Stimulated activated naive B cell treated with anti-CD40 and anti-IgM and Interleukin-4, amounts not matched to agents 10 μg/mL and 1 μg/mL and 100 μg/mL, for 72 hours (primary cell): ENCODE data around the gene SHLD3.
"Not testable (repeated sequence)": the region's sequence is repeated elsewhere in the genome, so short reads cannot be mapped to it uniquely, and the experiment has no call there.

ENCODE experiments used
- ATAC-seq, 2 donors: fragments of 150-1000 bp; cut with Tn5 transposase; replicated peaks; 2 replicates each; pipeline ENCODE4 v1.10.0; 2021; ENCODE audit warnings: moderate library complexity in 1 of 2
- DNase-seq: peaks from one replicate; pipeline ENCODE4 v3.0.0; 2021
- H3K27ac Mint-ChIP-seq: one replicate; pipeline ENCODE4 v1.8.0; 2022; ENCODE audit warnings: mild to moderate bottlenecking, mixed read lengths
- H3K27me3 Mint-ChIP-seq, 2 donors: one replicate each; pipeline ENCODE4 v1.8.0; 2022; ENCODE audit warnings: mixed read lengths in 2 of 2
- H3K36me3 Mint-ChIP-seq, 2 donors: one replicate each; pipeline ENCODE4 v1.8.0; 2022; ENCODE audit warnings: mixed read lengths in 2 of 2, mild to moderate bottlenecking in 1 of 2
- H3K4me1 Mint-ChIP-seq, 2 donors: one replicate each; pipeline ENCODE4 v1.8.0; 2022; ENCODE audit warnings: mixed read lengths in 2 of 2, mild to moderate bottlenecking in 1 of 2
- H3K4me3 Mint-ChIP-seq, 2 donors: one replicate each; pipeline ENCODE4 v1.8.0; 2022; ENCODE audit warnings: mild to moderate bottlenecking in 2 of 2, mixed read lengths in 2 of 2, moderate library complexity in 1 of 2
- H3K9me3 Mint-ChIP-seq, 2 donors: one replicate each; pipeline ENCODE4 v1.8.0; 2022; ENCODE audit warnings: mixed read lengths in 2 of 2, mild to moderate bottlenecking in 1 of 2

The SHLD3 gene, protein sequence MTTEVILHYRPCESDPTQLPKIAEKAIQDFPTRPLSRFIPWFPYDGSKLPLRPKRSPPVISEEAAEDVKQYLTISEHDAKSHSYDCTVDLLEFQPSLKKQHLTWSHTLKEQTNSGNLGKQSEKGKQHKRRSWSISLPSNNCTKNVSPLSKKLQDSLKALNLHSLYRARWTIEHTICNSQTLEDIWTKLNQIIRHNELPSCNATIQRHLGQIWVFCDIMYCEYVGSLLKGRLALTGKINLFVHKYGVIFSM

GRCh38 chr5:65624571-65625555, at the start of gene SHLD3, which contains the start of gene TRAPPC13:
Gene SHLD3 (plus strand): TSS chr5:65625027. CDS start chr5:65629588, 4,561 bp downstream.
Gene TRAPPC13 (plus strand): TSS chr5:65625027. CDS start chr5:65625061, 34 bp downstream.
- DNase-seq (peak; percentile 81), ATAC-seq (peak; percentile 78 to 84)
- Mint-ChIP-seq H3K27ac (peak within 1 kb of the TSS; percentile 99), H3K36me3 (peaks cover 6 to 9% of the 10 kb centered on the region in 2 donors), H3K4me1 (peaks cover 11 to 27% of the 10 kb centered on the region in 2 donors), H3K9me3 (no peaks in the 10 kb centered on the region), H3K4me3 (peak within 1 kb of the TSS; percentile 97 to 99), H3K27me3 (no peaks in the 10 kb centered on the region)

GRCh38 chr5:65577141-65577540, 47.7 kb upstream of the SHLD3 start:
- DNase-seq (no peak), ATAC-seq (no peak)
- peaks cover 27 to 49% of the 10 kb centered on the region in 2 donors for H3K36me3 Mint-ChIP-seq
- H3K4me1 Mint-ChIP-seq: peaks cover 4 to 10% of the 10 kb centered on the region in 2 donors
- no peaks in the 10 kb centered on the region for H3K9me3 Mint-ChIP-seq
- no peaks in the 10 kb centered on the region for H3K27me3 Mint-ChIP-seq
- H3K4me3 Mint-ChIP-seq: no peak overlapping the region
- no peak overlapping the region for H3K27ac Mint-ChIP-seq

- no peaks in the 10 kb centered on the region for H3K4me1 Mint-ChIP-seq
- no peak overlapping the region for H3K4me3 Mint-ChIP-seq
- DNase-seq: no peak
- no peaks in the 10 kb centered on the region for H3K9me3 Mint-ChIP-seq
- no peak for ATAC-seq
- H3K36me3 Mint-ChIP-seq: peaks cover 16 to 19% of the 10 kb centered on the region in 2 donors
- no peak overlapping the region for H3K27ac Mint-ChIP-seq
- H3K27me3 Mint-ChIP-seq: no peaks in the 10 kb centered on the region
These were observed 36.1 kb upstream of the SHLD3 start for GRCh38 chr5:65588694-65589093.

DNA sequence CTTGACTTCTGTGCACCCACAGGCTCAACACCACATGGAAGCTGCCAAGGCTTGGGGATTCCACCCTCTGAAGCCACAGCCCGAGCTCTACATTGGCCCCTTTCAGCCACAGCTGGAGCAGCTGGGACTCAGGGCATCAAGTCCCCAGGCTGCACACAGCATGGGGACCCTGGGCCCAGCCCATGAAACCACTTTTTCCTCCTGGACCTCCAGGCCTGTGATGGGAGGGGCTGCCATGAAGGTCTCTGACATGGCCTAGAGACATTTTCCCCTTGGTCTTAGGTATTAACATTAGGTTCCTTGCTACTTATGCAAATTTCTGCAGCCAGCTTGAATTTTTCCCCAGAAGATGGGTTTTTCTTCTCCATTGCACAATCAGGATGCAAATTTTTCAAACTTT, 23.1 kb upstream of the SHLD3 start:
- H3K36me3 Mint-ChIP-seq: peaks cover 48 to 67% of the 10 kb centered on the region in 2 donors
- H3K27ac Mint-ChIP-seq, H3K27me3 Mint-ChIP-seq: not testable (repeated sequence)

GRCh38 chr5:65611524-65611923, 13.3 kb upstream of the SHLD3 start:
- Mint-ChIP-seq H3K27ac (no peak overlapping the region), H3K27me3 (no peaks in the 10 kb centered on the region), H3K4me1 (peaks cover 3 to 6% of the 10 kb centered on the region in 2 donors), H3K4me3 (no peak overlapping the region), H3K9me3 (no peaks in the 10 kb centered on the region), H3K36me3 (peaks cover 22 to 60% of the 10 kb centered on the region in 2 donors)
- DNase-seq (no peak), ATAC-seq (no peak)

More for the DNA sequence above, 23.1 kb upstream of the SHLD3 start:
- not testable (repeated sequence) for H3K4me3 Mint-ChIP-seq, ATAC-seq, DNase-seq
- Mint-ChIP-seq H3K9me3 (peaks cover 10 to 22% of the 10 kb centered on the region in 2 donors), H3K4me1 (peaks cover 15 to 20% of the 10 kb centered on the region in 2 donors)

DNA sequence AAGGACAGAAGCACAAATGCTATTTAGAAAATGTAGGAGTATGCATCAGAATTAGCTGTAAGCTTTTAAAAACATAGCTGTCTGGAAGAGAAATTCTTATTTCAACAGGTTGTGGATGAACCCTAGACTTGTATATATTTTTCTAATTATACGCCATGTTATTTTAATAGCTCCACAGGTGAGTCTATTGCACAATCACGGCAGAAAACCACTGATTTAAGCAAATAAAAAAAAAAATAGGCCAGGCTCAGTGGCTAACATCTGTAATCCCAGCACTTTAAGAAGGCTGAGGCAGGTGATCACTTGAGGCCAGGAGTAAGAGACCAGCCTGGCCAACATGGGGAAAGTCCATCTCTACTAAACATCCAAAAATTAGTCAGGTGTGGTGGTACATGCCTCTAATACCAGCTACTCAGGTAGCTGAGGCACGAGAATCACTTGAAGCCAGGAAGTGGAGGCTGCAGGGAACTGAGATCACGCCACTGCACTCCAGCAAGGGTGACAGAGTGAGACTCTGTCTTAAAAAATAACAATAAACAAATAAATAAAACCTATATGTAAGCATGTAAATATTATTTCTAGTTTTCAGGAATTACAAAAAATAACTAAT, 12.4 kb upstream of the SHLD3 start:
- Mint-ChIP-seq H3K4me3 (no peak overlapping the region), H3K9me3 (no peaks in the 10 kb centered on the region), H3K27ac (no peak overlapping the region), H3K27me3 (no peaks in the 10 kb centered on the region), H3K4me1 (peaks cover 3 to 6% of the 10 kb centered on the region in 2 donors), H3K36me3 (peaks cover 22 to 55% of the 10 kb centered on the region in 2 donors)
- DNase-seq: no peak
- no peak for ATAC-seq

DNA sequence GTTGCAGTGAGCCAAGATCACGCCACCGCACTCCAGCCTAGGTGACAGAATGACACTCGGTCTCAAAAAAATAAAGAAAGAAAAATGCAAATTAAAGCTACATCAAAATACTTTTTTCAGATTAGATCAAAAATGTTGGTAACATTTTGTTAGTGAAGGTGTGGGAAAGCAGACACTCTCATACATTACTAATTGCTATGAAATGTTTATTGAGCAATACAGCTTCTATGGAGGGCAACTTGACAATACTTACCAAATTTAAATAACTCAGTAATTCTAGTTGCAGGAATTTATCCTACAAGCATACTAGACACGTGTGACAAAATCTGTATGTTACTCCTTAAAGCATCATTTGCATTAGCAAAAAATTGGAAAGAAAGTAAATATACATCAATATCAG, 4.8 kb upstream of the SHLD3 start:
- H3K27ac Mint-ChIP-seq: no peak overlapping the region
- H3K9me3 Mint-ChIP-seq: no peaks in the 10 kb centered on the region
- no peaks in the 10 kb centered on the region for H3K27me3 Mint-ChIP-seq
- peaks cover 15 to 21% of the 10 kb centered on the region in 2 donors for H3K4me1 Mint-ChIP-seq
- peaks cover 4 to 14% of the 10 kb centered on the region in 2 donors for H3K36me3 Mint-ChIP-seq
- DNase-seq (no peak), ATAC-seq (no peak)
- no peak overlapping the region for H3K4me3 Mint-ChIP-seq

DNA sequence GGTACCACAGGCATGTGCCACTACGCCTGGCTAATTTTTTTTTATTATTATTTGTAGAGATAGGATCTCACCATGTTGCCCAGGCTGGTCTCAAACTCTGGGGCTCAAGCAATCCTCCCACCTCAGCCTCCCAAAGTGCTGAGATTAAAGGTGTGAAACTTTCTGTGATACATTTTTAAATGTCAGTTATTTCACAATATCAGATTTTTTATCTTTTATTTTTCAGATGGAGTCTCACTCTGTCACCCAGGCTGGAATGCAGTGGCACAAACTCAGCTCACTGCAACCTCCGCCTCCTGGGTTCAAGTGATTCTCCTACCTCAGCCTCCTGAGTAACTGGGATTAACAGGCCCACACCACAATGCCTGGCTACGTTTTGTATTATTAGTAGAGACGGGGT, 2.9 kb upstream of the SHLD3 start:
- not testable (repeated sequence) for H3K9me3 Mint-ChIP-seq, H3K27me3 Mint-ChIP-seq, ATAC-seq, H3K27ac Mint-ChIP-seq, H3K4me3 Mint-ChIP-seq, H3K36me3 Mint-ChIP-seq, DNase-seq
- H3K4me1 Mint-ChIP-seq: peaks cover 18 to 27% of the 10 kb centered on the region in 2 donors

DNA sequence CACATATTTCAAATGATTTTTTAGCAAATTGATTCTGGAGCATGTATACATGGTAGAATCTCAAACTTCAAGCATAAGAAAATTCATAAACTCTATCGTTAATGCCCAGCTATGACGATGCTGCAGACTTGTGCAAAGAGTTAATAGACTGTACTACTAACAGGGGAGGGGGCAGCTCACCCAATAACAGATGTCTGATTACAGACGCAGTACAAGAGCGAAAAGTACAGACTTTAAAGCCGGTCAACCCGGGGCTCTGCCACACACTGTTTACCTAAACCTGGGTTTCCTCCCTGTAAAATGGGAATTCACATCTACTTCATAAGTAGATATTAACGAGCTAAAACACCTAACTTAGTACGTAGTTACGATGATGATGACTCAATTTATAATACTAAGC, 1.3 kb upstream of the SHLD3 start:
- H3K4me1 Mint-ChIP-seq: peaks cover 16 to 27% of the 10 kb centered on the region in 2 donors

GRCh38 chr5:65624025-65624570, 729 bp upstream of the SHLD3 start, which contains the start of gene TRIM23:
Gene TRIM23 (minus strand): TSS chr5:65624333. CDS start chr5:65624274, 59 bp downstream.
- H3K9me3 Mint-ChIP-seq: no peaks in the 10 kb centered on the region
- no peaks in the 10 kb centered on the region for H3K27me3 Mint-ChIP-seq

More for the DNA sequence above, 1.3 kb upstream of the SHLD3 start:
- H3K36me3 Mint-ChIP-seq: peaks cover 2 to 3% of the 10 kb centered on the region in 2 donors
- H3K27ac Mint-ChIP-seq: peak overlapping the region; percentile 99
- H3K27me3 Mint-ChIP-seq: no peaks in the 10 kb centered on the region
- ATAC-seq (no peak), DNase-seq (no peak)
- H3K9me3 Mint-ChIP-seq: no peaks in the 10 kb centered on the region
- H3K4me3 Mint-ChIP-seq: peak overlapping the region; percentile 97 to 99

DNA sequence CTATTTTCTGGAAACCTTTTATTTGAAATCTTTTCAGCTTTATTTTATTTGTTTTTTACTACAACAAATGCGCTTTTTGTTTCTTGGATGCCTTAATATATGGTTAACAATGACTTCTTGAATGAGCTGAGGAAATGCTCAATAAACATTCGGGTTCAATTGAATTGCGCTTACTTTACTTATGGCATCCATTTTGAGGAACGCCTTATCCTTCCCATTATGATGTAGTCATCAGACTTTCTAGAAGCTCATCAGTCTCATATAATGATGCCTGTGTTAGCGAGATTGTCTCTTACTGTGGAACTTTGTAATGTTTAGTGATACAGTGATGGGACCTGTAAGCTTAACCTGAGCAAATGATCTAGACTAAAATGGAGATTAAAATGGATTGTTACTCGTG, 916 bp downstream of the SHLD3 start:
- Mint-ChIP-seq H3K27ac (peak overlapping the region; percentile 25), H3K36me3 (peaks cover 7 to 10% of the 10 kb centered on the region in 2 donors), H3K27me3 (no peaks in the 10 kb centered on the region), H3K4me1 (peaks cover 11 to 29% of the 10 kb centered on the region in 2 donors), H3K4me3 (peak overlapping the region; percentile 97 to 99), H3K9me3 (no peaks in the 10 kb centered on the region)
- DNase-seq: no peak
- no peak for ATAC-seq

More at GRCh38 chr5:65624025-65624570, 729 bp upstream of the SHLD3 start, which contains the start of gene TRIM23:
- Mint-ChIP-seq H3K4me3 (peak within 1 kb of the TSS; percentile 97 to 99), H3K27ac (peak within 1 kb of the TSS; percentile 99), H3K4me1 (peaks cover 14 to 26% of the 10 kb centered on the region in 2 donors), H3K36me3 (peaks cover 2 to 3% of the 10 kb centered on the region in 2 donors)
- DNase-seq (peak; percentile 90), ATAC-seq (peak; percentile 97)

- H3K9me3 Mint-ChIP-seq: no peaks in the 10 kb centered on the region
- no peak for DNase-seq
- H3K36me3 Mint-ChIP-seq: peaks cover 7 to 11% of the 10 kb centered on the region in 2 donors
- peaks cover under 1 to 10% of the 10 kb centered on the region in 2 donors for H3K4me1 Mint-ChIP-seq
- ATAC-seq: no peak
- H3K4me3 Mint-ChIP-seq: no peak overlapping the region
- no peak overlapping the region for H3K27ac Mint-ChIP-seq
- no peaks in the 10 kb centered on the region for H3K27me3 Mint-ChIP-seq
These were observed 6.2 kb downstream of the SHLD3 start for GRCh38 chr5:65630981-65631380.

DNA sequence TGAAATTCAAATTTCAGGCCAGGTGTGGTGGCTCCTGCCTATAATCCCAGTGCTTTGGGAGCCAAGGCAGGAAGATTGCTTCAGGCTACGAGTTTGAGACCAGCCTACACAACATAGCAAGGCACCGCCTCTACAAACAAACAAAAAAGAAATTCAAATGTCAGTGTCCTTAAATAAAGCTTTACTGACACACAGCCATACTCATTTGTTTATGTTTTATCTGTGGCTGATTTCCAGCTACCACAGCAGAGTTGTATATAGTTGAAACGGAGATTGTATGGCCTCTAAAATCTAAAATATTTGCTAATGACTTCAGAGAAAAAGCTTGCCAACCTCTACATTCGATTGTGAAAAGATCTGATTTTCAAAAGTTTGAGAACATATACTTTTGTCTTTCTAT, 15.4 kb downstream of the SHLD3 start:
- H3K4me1 Mint-ChIP-seq: no peaks in the 10 kb centered on the region
- ATAC-seq (no peak), DNase-seq (no peak)
- no peaks in the 10 kb centered on the region for H3K27me3 Mint-ChIP-seq
- no peak overlapping the region for H3K4me3 Mint-ChIP-seq
- H3K27ac Mint-ChIP-seq: no peak overlapping the region
- H3K36me3 Mint-ChIP-seq: peaks cover 12 to 34% of the 10 kb centered on the region in 2 donors
- H3K9me3 Mint-ChIP-seq: peaks cover 0 to 3% of the 10 kb centered on the region in 2 donors
